ENCODE measurements around the gene PDE11A. TPM values are rescaled to one million over a fixed set of nuclear protein-coding genes. Genes with fewer than 3 reads are reported as not detected.

PDE11A gene
- total RNA-seq, 1 donor from 2014 or later, result 25.6 TPM

- H3K36me3 Mint-ChIP-seq, result peaks cover 7% of the 10 kb centered on the region
- no peaks in the 10 kb centered on the region for H3K27me3 Mint-ChIP-seq (ENCODE audit: low read depth)
- DNase-seq (ENCODE audit: low spot score in 2 of 2, unreplicated experiment in 2 of 2), result no peak
- H3K4me3 Mint-ChIP-seq, result no peak overlapping the region
- no peak overlapping the region for H3K27ac Mint-ChIP-seq
- no peaks in the 10 kb centered on the region for H3K9me3 Mint-ChIP-seq
- no peak for TF ChIP-seq CTCF (IDR thresholded peaks at IDR 0.05; ENCODE audit: unreplicated experiment)
- H3K4me1 Mint-ChIP-seq, result peaks cover 29% of the 10 kb centered on the region
These were observed 395.9 kb downstream of the PDE11A start for GRCh38 chr2:177676636-177677035.

- Mint-ChIP-seq H3K27me3 (ENCODE audit: low read depth) (no peaks in the 10 kb centered on the region), H3K36me3 (peaks cover 7% of the 10 kb centered on the region), H3K9me3 (no peaks in the 10 kb centered on the region), H3K27ac (peak overlapping the region; percentile 31), H3K4me1 (peaks cover 37% of the 10 kb centered on the region), H3K4me3 (no peak overlapping the region)
- TF ChIP-seq CTCF (IDR thresholded peaks at IDR 0.05; ENCODE audit: unreplicated experiment), result no peak
- no peak for DNase-seq (ENCODE audit: low spot score in 2 of 2, unreplicated experiment in 2 of 2)
These were observed 396.8 kb downstream of the PDE11A start for GRCh38 chr2:177675825-177676224.

- Mint-ChIP-seq H3K27me3 (ENCODE audit: low read depth) (no peaks in the 10 kb centered on the region), H3K36me3 (peaks cover 7% of the 10 kb centered on the region), H3K4me3 (no peak overlapping the region)
These were observed 397.2 kb downstream of the PDE11A start for GRCh38 chr2:177675350-177675821.

GRCh38 chr2:177673602-177674595 is 398.7 kb downstream of the PDE11A start:
- H3K36me3 Mint-ChIP-seq, result peaks cover 7% of the 10 kb centered on the region
- no peaks in the 10 kb centered on the region for H3K27me3 Mint-ChIP-seq (ENCODE audit: low read depth)
- no peak overlapping the region for H3K4me3 Mint-ChIP-seq
- H3K4me1 Mint-ChIP-seq, result peaks cover 51% of the 10 kb centered on the region
- no peaks in the 10 kb centered on the region for H3K9me3 Mint-ChIP-seq
- H3K27ac Mint-ChIP-seq, result no peak overlapping the region
- no peak for DNase-seq (ENCODE audit: low spot score in 2 of 2, unreplicated experiment in 2 of 2)
- no peak for TF ChIP-seq CTCF (IDR thresholded peaks at IDR 0.05; ENCODE audit: unreplicated experiment)

More at GRCh38 chr2:177675350-177675821, 397.2 kb downstream of the PDE11A start:
- H3K27ac Mint-ChIP-seq, result peak overlapping the region; percentile 77
- peaks cover 41% of the 10 kb centered on the region for H3K4me1 Mint-ChIP-seq
- TF ChIP-seq CTCF (IDR thresholded peaks at IDR 0.05; ENCODE audit: unreplicated experiment), result no peak
- no peaks in the 10 kb centered on the region for H3K9me3 Mint-ChIP-seq
- DNase-seq (ENCODE audit: low spot score in 2 of 2, unreplicated experiment in 2 of 2), result no peak

- DNase-seq (ENCODE audit: low spot score in 2 of 2, unreplicated experiment in 2 of 2), result no peak
- Mint-ChIP-seq H3K4me1 (peaks cover 49% of the 10 kb centered on the region), H3K9me3 (no peaks in the 10 kb centered on the region), H3K4me3 (no peak overlapping the region), H3K27me3 (ENCODE audit: low read depth) (no peaks in the 10 kb centered on the region), H3K27ac (peak overlapping the region; percentile 35), H3K36me3 (peaks cover 7% of the 10 kb centered on the region)
- no peak for TF ChIP-seq CTCF (IDR thresholded peaks at IDR 0.05; ENCODE audit: unreplicated experiment)
These were observed 400.9 kb downstream of the PDE11A start for GRCh38 chr2:177671662-177672061.
